Measurements from ENCODE around the gene CDH26. TPM values are rescaled to one million over a fixed set of nuclear protein-coding genes. Genes with fewer than 3 reads are reported as not detected.

Gene CDH26
- total and polyA plus RNA-seq, 7 donors, result 0.74 to 5.5 (median 1.4) TPM; not detected in 2

DNA sequence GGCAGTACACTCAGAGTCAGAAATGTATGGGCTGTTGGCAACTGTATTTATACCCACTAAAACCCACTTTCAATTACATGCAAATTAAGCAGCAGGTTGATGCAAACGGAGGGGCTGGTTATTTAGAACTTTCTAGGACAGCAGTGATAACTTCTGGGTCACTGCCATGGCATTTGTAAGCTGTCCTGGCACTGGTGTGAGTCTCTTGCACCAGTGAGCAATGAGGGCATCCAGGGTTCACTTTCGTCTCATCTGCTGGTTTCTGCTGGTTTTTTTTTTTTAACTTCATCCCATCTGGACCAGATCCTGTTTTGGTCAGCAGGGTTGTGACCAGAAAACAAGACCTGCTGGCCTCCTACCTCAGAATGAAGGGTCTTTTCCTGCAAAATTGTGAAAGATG is 49.2 kb downstream of the CDH26 start:
- no peak for DNase-seq
- Histone ChIP-seq H3K4me1 (no peaks in the 10 kb centered on the region), H3K27ac (no peak overlapping the region), H3K4me3 (no peak overlapping the region), H3K27me3 (no peaks in the 10 kb centered on the region), H3K36me3 (no peaks in the 10 kb centered on the region), H3K9me3 (no peaks in the 10 kb centered on the region)
- 62 to 69% methylated on average over 2 of the region's 2 CpGs for WGBS, 2 donors
- TF ChIP-seq POLR2A (IDR thresholded peaks at IDR 0.05) (no peak), EP300 (IDR thresholded peaks at IDR 0.05) (no peak), POLR2AphosphoS5 (IDR thresholded peaks at IDR 0.05) (no peak)
- TF ChIP-seq, protein P1, sequence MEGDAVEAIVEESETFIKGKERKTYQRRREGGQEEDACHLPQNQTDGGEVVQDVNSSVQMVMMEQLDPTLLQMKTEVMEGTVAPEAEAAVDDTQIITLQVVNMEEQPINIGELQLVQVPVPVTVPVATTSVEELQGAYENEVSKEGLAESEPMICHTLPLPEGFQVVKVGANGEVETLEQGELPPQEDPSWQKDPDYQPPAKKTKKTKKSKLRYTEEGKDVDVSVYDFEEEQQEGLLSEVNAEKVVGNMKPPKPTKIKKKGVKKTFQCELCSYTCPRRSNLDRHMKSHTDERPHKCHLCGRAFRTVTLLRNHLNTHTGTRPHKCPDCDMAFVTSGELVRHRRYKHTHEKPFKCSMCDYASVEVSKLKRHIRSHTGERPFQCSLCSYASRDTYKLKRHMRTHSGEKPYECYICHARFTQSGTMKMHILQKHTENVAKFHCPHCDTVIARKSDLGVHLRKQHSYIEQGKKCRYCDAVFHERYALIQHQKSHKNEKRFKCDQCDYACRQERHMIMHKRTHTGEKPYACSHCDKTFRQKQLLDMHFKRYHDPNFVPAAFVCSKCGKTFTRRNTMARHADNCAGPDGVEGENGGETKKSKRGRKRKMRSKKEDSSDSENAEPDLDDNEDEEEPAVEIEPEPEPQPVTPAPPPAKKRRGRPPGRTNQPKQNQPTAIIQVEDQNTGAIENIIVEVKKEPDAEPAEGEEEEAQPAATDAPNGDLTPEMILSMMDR (IDR thresholded peaks at IDR 0.05), result no peak
- intact Hi-C loops (cut with DNase I), result no loop called here

GRCh38 chr20:60008130-60008808 is 50.0 kb downstream of the CDH26 start:
- TF ChIP-seq POLR2AphosphoS5 (IDR thresholded peaks at IDR 0.05), result no peak
- TF ChIP-seq EP300 (IDR thresholded peaks at IDR 0.05), result no peak
- TF ChIP-seq, protein P1 (IDR thresholded peaks at IDR 0.05), result no peak
- no peak for TF ChIP-seq POLR2A (IDR thresholded peaks at IDR 0.05)
- H3K9me3 ChIP-seq, result no peaks in the 10 kb centered on the region
- no peak overlapping the region for H3K27ac ChIP-seq
- no peaks in the 10 kb centered on the region for H3K27me3 ChIP-seq
- no peaks in the 10 kb centered on the region for H3K4me1 ChIP-seq
- intact Hi-C loops (cut with DNase I), result no loop called here
- no peak for DNase-seq
- no peak overlapping the region for H3K4me3 ChIP-seq
- H3K36me3 ChIP-seq, result no peaks in the 10 kb centered on the region
- WGBS, 2 donors, result 69 to 71% methylated on average over 3 of the region's 3 CpGs

DNA sequence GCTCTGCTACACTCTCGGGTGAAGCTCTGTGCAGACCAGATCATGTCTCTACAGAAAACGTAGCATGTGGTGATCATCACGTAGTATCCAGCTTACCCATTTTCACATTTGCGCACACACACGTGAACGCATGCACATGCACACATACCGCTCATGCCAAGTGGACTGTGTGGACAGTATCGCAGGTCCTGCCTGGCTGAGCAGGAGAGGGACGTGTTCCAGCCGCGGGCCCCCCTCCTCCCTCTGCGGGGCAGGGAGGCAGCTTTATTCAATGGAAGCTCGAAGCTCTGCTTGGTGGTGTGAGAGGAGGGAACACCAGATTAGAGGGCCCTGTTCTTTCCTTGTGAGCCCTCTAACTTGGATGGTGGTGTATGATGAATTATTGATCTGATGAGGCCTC is 51.1 kb downstream of the CDH26 start:
- Histone ChIP-seq H3K27me3 (no peaks in the 10 kb centered on the region), H3K4me1 (no peaks in the 10 kb centered on the region), H3K4me3 (no peak overlapping the region), H3K27ac (no peak overlapping the region), H3K36me3 (no peaks in the 10 kb centered on the region), H3K9me3 (no peaks in the 10 kb centered on the region)
- intact Hi-C loops (cut with DNase I), result no loop called here
- TF ChIP-seq EP300 (IDR thresholded peaks at IDR 0.05) (no peak), POLR2A (IDR thresholded peaks at IDR 0.05) (no peak), POLR2AphosphoS5 (IDR thresholded peaks at IDR 0.05) (no peak)
- TF ChIP-seq, protein P1 (IDR thresholded peaks at IDR 0.05), result no peak
- WGBS, 2 donors, result 95% methylated on average over 13 of the region's 13 CpGs
- DNase-seq, result no peak

- WGBS, 2 donors, result 90 to 91% methylated on average over 14 of the region's 14 CpGs
Observed at GRCh38 chr20:60009826-60010616, 51.8 kb downstream of the CDH26 start.

More at GRCh38 chr20:60009826-60010616, 51.8 kb downstream of the CDH26 start:
- no peaks in the 10 kb centered on the region for H3K36me3 ChIP-seq
- no peaks in the 10 kb centered on the region for H3K27me3 ChIP-seq
- H3K27ac ChIP-seq, result no peak overlapping the region
- H3K4me3 ChIP-seq, result no peak overlapping the region
- intact Hi-C loops (cut with DNase I), result no loop called here
- H3K4me1 ChIP-seq, result no peaks in the 10 kb centered on the region
- TF ChIP-seq EP300 (IDR thresholded peaks at IDR 0.05), result no peak
- TF ChIP-seq, protein P1 (IDR thresholded peaks at IDR 0.05), result no peak
- no peak for TF ChIP-seq POLR2A (IDR thresholded peaks at IDR 0.05)
- no peak for TF ChIP-seq POLR2AphosphoS5 (IDR thresholded peaks at IDR 0.05)
- H3K9me3 ChIP-seq, result no peaks in the 10 kb centered on the region
- DNase-seq, result no peak

Measured in sigmoid colon (tissue), 7 donors.